Chondrocyte (in vitro differentiated cells): ENCODE data around the gene MT4. TPM values are rescaled to one million over a fixed set of nuclear protein-coding genes. Genes with fewer than 3 reads are reported as not detected.

Source experiments
- DNase-seq: peaks from one replicate; pipeline ENCODE4 v3.0.0; 2021; ENCODE audit warnings: mixed read lengths, low spot score
- H3K27ac Mint-ChIP-seq: one replicate; pipeline ENCODE4 v1.8.0; 2021; ENCODE audit warnings: mild to moderate bottlenecking, moderate library complexity, mixed read lengths; ENCODE audit not compliant: unreplicated experiment
- H3K27me3 Mint-ChIP-seq: 2 replicates; pipeline ENCODE4 v1.8.0; 2021; ENCODE audit warnings: low read depth, mixed read lengths
- H3K36me3 Mint-ChIP-seq: 2 replicates; pipeline ENCODE4 v1.8.0; 2021; ENCODE audit warnings: low read depth, mixed read lengths
- H3K4me1 Mint-ChIP-seq: 2 replicates; pipeline ENCODE4 v1.8.0; 2021; ENCODE audit warnings: low read depth, mild to moderate bottlenecking, mixed read lengths
- H3K4me3 Mint-ChIP-seq: one replicate; pipeline ENCODE4 v1.8.0; 2021; ENCODE audit warnings: mild to moderate bottlenecking, moderate library complexity, mixed read lengths; ENCODE audit not compliant: unreplicated experiment
- H3K9me3 Mint-ChIP-seq: 2 replicates; pipeline ENCODE4 v1.8.0; 2021; ENCODE audit warnings: low read depth, mixed read lengths
- total RNA-seq: library from RNA; stranded (reverse); gene quantifications from 3 replicates; pipeline ENCODE4 v1.2.1, GENCODE V29; 2021
- TF ChIP-seq, protein P1 (sequence below): fragments of 200-600 bp; sonication (generic); IDR thresholded peaks from 2 replicates; pipeline ENCODE4 v1.5.0; 2021; ENCODE audit warnings: antibody characterized with exemption, mild to moderate bottlenecking, moderate library complexity

Gene MT4
- total RNA-seq, 1 donor from 2014 or later, result not detected

DNA sequence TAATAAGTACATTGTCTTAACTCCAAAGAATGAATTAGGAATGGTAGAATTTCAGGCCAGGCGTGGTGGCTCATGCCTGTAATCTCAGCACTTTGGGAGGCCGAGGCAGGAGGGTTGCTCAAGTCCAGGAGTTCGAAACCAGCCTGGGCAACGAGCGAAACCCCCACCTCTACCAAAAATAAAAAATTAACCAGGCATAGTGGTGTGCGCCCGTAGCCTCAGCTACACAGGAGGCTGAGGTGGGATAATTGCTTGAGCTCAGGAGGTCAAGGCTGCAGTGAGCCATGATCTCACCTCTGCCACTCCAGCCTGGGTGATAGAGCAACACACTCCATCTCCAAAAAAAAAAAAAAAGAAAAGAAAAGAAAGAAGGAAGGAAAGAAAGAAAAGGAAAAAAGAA, 26.5 kb upstream of the MT4 start:
- H3K27ac Mint-ChIP-seq, result no peak overlapping the region
- TF ChIP-seq, protein P1, sequence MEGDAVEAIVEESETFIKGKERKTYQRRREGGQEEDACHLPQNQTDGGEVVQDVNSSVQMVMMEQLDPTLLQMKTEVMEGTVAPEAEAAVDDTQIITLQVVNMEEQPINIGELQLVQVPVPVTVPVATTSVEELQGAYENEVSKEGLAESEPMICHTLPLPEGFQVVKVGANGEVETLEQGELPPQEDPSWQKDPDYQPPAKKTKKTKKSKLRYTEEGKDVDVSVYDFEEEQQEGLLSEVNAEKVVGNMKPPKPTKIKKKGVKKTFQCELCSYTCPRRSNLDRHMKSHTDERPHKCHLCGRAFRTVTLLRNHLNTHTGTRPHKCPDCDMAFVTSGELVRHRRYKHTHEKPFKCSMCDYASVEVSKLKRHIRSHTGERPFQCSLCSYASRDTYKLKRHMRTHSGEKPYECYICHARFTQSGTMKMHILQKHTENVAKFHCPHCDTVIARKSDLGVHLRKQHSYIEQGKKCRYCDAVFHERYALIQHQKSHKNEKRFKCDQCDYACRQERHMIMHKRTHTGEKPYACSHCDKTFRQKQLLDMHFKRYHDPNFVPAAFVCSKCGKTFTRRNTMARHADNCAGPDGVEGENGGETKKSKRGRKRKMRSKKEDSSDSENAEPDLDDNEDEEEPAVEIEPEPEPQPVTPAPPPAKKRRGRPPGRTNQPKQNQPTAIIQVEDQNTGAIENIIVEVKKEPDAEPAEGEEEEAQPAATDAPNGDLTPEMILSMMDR, result no peak
- H3K4me1 Mint-ChIP-seq, result no peaks in the 10 kb centered on the region
- peaks cover 2% of the 10 kb centered on the region for H3K9me3 Mint-ChIP-seq
- H3K4me3 Mint-ChIP-seq, result no peak overlapping the region
- DNase-seq, result no peak
- no peaks in the 10 kb centered on the region for H3K36me3 Mint-ChIP-seq
- H3K27me3 Mint-ChIP-seq, result peaks cover 6% of the 10 kb centered on the region

DNA sequence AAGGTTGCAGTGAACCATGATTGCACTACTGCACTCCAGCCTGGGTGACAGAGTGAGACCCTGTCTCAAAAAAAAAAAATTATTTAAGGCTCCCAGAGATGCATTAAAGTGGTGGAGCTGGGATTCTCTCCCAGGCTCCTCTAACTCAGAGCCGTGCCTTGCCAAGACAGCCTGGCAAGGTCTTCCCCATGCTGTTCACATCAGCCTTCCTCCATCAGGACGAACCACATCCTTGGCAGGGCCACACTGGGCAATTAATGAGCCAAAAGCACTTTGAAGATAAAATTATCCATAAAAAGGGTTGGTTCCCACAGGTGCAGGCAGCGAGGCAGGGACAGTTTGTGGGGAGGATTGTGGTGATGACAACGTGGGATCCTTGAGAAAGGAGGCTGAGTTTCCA, 25.2 kb upstream of the MT4 start:
- Mint-ChIP-seq H3K36me3 (no peaks in the 10 kb centered on the region), H3K27me3 (peaks cover 3% of the 10 kb centered on the region), H3K4me1 (no peaks in the 10 kb centered on the region), H3K27ac (no peak overlapping the region), H3K9me3 (peaks cover 2% of the 10 kb centered on the region), H3K4me3 (no peak overlapping the region)
- DNase-seq, result no peak
- TF ChIP-seq, protein P1, result no peak

DNA sequence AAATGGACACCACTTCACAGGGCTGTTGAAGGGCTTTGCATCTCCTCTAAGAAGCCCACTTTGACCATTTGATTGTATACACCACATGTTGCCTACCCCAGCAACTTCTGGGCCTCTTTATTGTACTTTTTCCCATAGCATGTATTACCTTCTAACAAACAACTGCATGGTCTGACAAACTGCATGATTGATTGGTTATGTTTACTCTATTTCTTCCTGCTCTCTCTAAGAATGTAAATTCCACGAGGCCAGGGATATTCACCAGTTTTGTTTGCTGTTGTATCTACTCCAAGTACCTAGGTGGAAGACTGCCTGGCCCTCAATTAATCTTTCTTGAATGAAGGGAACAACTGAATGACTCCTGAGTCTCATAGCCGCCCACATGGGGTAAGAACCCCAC, 22.8 kb upstream of the MT4 start:
- Mint-ChIP-seq H3K27me3 (peaks cover 3% of the 10 kb centered on the region), H3K4me1 (no peaks in the 10 kb centered on the region), H3K4me3 (no peak overlapping the region), H3K9me3 (peaks cover 2% of the 10 kb centered on the region), H3K36me3 (no peaks in the 10 kb centered on the region), H3K27ac (no peak overlapping the region)
- TF ChIP-seq, protein P1, result no peak
- DNase-seq, result no peak

DNA sequence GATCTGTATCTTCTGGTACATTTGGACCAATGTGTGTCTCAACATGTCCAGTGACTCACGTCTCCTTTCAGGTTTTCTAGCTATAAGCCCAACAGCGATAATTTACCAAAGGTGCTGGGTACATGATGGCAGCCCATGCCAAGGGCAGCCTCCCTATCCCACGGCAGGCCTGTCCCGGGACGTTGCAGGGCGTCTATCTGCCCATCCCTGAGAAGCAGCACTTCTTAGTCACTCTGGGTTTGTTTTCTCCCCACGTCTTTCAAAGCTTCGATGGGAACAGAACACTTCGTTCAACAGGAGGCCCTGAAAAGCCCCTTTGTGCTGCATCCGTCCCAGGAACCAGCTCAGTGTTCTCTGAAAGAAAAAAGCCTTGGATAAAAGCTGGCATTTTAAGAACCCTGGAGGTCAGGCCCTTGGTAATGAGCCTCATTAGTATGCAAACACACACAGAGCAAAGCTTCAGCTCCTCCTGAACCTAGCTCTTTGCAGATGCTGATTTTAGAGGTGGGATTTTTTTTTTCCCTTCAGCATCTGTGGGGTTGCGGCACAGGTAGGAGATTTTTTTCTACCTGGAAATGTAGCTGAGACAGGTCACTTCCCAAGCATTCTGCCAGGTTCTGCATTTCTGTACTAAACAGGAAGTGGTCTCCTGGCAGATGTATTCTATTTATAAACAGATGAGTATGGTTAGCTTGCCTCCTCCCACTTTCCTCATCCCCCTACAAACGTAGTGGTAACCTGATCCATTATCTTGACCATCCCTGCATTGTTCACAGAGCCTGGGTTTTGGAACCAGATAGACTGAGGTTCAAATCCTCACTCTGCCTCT, 17.5 kb upstream of the MT4 start:
- H3K36me3 Mint-ChIP-seq, result no peaks in the 10 kb centered on the region
- H3K27ac Mint-ChIP-seq, result no peak overlapping the region
- H3K4me1 Mint-ChIP-seq, result peaks cover 6% of the 10 kb centered on the region
- DNase-seq, result no peak
- no peaks in the 10 kb centered on the region for H3K9me3 Mint-ChIP-seq
- no peak overlapping the region for H3K4me3 Mint-ChIP-seq
- peaks cover 2% of the 10 kb centered on the region for H3K27me3 Mint-ChIP-seq
- TF ChIP-seq, protein P1, result no peak

DNA sequence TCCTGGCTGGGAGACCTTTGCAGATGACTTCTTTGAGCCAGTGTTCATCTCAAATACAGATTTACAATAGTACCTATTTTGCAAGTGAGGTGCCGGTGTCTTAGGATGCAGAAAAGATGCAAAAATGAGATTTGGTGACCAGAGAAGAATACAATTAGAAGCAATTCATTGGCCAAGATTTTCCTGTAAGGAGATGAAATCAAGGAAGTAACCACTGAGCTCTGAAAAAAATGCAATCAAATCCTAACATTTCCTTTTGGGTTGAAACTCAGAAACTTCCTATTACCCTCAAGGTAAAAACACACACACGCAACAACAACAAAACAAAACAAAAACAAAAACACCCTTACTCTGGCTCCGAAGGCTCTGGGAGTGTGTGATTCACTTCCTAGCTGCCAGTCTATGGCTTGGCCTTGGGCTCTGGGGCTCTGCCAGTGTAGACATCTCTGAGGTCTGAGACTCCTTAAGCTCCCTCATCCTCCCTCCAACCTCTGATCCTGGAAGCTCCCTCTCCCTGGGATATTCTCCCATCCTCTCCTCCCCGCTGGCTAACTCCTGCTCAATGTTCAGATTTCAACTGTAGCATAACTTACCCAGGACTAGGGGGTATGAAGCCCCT, 16.8 kb upstream of the MT4 start:
- peaks cover 6% of the 10 kb centered on the region for H3K4me1 Mint-ChIP-seq
- H3K9me3 Mint-ChIP-seq, result no peaks in the 10 kb centered on the region
- H3K27me3 Mint-ChIP-seq, result peaks cover 2% of the 10 kb centered on the region
- TF ChIP-seq, protein P1, result no peak
- no peak overlapping the region for H3K27ac Mint-ChIP-seq
- H3K4me3 Mint-ChIP-seq, result no peak overlapping the region
- H3K36me3 Mint-ChIP-seq, result no peaks in the 10 kb centered on the region
- no peak for DNase-seq
